GM18868 (cell line): ENCODE results near the gene BDKRB2.
A peak's percentile ranks its signal among the peaks of the same experiment; 100 is the strongest.

ENCODE experiments used
- ATAC-seq: cut with Tn5 transposase; IDR thresholded peaks from one replicate; pipeline ENCODE4 v1.9.1; 2021; ENCODE audit warnings: mild to moderate bottlenecking, moderate library complexity; ENCODE audit not compliant: unreplicated experiment

BDKRB2 gene

DNA sequence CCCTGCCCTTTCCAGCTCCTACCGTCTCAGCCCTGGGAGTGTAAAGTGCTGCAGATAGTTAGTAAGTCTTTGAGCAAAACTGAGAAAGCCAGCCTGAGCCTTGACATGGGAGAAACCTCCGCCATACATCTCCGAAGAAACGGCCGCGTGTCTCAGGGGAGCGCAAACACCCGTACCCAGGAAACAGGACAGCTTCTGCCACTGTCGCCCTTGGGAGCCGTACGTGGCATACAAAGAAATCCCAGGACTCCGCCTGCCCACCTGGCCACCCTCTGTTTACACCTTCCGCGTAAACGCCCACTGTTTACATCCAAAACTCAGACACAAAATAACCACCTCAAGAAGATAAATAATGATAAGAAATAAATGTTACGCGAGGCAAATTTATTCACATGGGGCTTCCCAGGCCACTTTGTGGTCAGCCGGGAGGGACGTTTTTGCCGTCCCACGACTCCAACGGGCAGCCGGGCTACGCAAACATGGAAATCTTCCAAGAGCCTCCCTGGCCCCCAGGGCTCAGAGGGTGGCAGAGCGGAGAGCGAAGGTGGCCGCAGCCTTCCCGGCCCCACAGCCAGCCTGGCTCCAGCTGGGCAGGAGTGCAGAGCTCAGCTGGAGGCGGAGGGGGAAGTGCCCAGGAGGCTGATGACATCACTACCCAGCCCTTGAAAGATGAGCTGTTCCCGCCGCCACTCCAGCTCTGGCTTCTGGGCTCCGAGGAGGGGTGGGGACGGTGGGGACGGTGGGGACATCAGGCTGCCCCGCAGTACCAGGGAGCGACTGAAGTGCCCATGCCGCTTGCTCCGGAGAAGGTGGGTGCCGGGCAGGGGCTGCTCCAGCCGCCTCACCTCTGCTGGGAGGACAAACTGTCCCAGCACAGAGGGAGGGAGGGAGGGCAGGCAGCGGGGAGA lies at the start of gene BDKRB2:
Gene BDKRB2, plus strand, starts transcription at position 689 of the 908 bp plus-strand sequence. CDS start 32,269 bp downstream, outside the sequence.
- peak; percentile 45 for ATAC-seq

DNA sequence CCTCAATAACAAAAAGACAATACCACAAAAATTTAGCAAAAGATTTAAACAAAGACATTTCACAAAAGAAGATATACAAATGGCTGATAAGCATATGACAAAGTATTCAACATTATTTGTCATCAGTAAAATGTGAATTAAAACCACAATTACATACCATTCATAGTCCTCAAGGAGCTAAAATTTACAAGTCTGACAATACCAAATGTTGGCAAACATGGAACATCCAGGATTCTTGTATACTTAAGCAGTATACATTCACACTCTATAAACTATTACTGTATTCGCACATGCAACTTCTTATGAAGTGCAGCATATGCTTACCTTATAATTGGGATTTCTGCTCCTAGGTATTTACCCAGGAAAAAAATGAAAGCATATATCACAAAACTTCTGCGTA lies 49.7 kb upstream of the BDKRB2 start:
- no peak for ATAC-seq

GRCh38 chr14:96156804-96157760 lies 47.6 kb upstream of the BDKRB2 start:
- ATAC-seq: no peak

DNA sequence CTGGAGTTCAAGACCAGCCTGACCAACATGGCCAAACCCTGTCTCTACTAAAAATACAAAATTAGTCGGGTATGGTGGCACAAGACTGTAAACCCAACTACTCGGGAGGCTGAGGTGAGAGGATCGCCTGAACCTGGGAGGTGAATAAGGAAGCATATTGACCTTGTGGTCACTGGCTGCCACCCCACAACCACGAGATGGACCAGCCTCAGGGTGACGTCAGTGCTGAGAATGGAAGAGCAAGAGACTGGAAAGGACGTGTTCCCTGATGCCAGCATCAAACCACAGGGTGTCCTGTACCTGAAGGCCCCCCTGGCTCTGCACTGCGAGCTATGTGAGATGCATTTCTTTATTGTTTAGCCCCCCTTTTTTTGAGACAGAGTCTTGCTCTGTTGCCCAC lies 45.9 kb upstream of the BDKRB2 start:
- no peak for ATAC-seq

DNA sequence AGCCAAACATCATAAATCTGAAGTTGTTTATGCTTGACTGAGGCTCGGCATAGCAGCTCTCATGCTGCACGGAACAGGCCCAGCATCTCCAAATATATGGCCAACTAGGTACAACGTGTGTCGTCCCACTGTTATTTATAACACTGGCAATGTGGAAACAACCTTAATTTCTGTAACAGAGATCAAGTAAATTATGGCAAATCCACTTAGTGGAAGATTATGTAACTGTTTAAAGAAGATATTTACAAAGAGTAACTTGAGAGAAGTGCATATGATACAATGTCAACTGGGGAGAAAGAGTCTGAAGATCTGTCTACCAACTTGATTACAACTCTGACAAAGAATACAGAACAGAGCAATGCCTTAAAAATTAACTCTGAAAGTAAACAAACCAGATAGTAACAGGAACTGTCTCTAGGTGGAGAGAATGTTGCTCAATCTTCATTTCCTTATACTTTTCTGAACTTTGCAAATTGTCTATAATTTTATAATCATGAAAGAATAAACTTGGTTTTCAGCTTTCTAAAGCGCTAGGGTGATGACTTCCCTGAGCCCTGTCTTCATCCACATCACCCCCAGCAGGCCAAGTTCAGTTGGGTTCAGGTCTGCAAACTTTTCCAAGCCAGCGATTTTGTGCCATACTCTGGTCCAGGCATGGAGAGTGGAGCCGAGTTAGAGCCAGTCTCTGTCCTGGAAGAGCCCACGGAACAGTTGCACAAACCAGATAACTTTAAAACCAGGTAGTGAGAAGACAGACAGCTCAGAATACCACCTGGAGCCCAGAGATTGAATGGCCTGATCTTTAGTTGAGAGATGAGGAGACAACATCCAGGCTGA lies 44.3 kb upstream of the BDKRB2 start:
- ATAC-seq: no peak

- no peak for ATAC-seq
Observed at GRCh38 chr14:96160913-96161310, 43.7 kb upstream of the BDKRB2 start.

DNA sequence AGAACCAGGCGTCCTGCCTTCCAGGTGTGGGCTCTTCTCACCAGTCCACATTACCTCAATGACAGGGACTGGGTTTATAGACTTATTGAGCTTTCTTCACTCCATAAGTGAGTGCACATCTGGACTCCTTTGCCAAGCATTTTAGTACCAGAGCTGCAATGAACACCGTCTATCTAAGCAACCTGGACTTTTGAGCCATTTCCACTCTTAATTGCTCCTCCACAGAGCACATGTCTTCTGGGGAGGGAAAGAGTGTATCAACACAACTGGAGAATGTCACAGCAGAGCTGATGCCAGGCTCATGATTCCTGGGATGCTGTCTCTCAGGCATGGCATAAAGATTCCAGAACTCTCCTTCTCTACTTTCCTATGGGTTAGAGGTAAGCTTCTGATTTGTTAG lies 43.0 kb upstream of the BDKRB2 start:
- ATAC-seq: no peak

DNA sequence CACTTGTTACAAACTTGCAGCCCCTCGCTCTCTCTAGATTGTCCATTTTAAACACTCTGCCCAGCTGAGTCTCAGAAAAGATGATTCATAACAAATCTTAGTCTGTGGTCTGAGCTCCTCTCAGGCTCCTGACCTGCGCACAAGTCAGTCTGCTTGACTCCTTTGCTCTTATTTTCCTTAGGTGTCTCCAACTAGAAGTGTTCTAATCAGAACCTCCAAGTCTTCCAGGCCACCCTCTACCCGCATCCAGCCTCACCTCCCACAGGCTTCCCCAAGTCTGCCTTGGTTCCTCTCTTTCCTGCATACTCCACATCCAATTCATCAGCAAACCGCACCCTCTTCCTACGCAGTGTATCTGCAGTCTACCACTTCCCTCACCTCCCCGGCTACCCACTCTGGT lies 42.4 kb upstream of the BDKRB2 start:
- ATAC-seq: no peak

DNA sequence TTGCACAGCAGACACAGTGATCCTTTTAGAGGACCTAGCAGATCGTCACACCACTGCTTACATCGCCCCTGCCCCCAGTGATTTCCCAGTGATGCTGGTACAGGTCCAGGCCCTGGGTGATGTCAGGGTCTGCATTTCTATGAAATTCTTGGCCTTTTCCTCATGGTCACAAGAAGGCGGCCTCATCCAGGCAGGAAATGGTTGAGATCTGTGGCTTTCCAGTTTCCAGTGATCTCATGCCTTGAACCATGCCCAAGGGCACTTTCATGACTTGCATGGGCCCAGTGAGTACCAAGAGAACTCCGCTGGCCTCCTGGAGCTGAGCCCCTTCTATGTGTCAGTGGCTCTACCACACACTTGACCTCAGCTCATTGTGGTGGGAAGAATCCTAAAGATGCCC lies 41.9 kb upstream of the BDKRB2 start:
- no peak for ATAC-seq

GRCh38 chr14:96164861-96165490 lies 39.7 kb upstream of the BDKRB2 start:
- ATAC-seq: no peak

DNA sequence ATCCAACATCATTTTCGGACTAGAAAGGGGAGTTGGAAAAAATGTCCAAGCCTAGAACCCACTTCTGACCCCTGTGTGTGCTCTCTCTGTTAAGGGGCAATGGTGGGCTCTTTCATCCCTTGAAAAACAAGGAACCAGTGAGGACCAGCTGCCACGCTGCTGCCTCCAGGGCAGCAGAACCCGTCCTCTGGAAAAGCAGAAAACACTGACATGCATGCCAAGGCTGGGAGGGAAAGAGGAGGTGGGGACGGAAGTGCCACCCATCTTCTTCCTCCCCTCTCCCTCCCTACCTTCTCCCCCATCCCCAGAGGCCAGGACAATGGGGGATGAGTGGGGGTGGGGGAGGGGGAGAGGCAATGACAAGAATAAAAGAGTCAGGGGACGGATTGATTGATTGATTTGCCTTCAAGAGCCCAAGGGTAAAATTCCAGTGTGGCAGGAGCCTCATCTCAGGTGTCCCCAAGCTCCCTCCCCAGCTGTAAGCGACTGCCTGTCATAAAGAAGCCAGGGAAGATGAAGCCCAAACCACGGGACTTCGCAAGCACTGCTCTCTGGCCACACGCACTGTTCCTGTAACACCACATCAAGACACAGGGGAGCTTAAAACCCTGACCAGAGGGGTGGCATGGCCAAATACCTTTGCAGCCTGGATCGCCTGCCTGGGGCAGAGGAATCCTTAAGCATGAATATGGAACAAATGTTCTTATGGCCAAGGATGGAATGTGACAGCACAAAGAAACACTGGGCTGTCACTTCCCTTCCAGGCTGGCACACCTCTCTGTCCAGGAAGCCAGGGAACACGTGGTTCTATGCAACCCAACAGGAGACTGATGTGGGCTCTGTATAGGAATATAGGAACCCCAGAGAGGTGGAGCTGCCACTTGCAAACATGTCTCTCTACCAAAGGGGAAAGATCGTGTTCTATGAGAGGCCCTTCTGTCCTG lies 38.9 kb upstream of the BDKRB2 start:
- ATAC-seq: no peak

DNA sequence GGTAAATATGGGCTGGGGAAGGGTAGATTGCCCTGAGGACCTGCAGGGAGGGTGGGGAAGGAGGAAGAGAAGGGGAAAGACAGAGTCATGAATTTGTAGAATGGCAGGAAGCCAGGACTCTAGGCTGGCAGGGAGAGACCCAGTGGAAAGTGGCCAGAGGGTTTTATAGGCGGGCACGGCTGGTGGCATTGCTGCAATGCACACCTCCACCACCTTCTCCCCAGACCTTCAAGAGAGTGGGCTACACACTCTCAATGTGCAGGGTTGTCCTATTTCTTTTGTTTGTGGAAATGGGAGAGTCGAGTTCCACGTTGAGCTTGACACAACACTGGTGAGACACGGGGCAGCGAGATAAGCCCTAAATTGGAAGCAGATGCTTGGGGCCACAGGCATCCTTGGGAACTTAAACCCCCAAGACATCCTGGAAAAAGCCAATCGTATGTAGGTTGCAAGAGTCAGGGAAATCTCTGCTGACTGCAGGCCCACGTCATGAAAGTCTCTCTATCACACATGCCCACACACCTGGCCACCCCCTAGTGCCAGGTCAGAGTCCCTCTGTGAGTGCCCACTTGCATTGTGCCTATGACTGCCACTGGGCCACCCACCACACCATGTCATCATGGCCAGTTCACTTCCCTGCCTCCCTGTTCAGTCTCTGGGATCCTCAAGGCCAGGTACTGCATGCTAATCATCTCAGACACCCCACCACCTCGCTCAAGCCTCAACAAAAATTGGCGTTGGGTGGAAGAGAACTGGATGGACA lies 38.0 kb upstream of the BDKRB2 start:
- no peak for ATAC-seq

GRCh38 chr14:96167224-96168148 lies 37.2 kb upstream of the BDKRB2 start:
- ATAC-seq: no peak

DNA sequence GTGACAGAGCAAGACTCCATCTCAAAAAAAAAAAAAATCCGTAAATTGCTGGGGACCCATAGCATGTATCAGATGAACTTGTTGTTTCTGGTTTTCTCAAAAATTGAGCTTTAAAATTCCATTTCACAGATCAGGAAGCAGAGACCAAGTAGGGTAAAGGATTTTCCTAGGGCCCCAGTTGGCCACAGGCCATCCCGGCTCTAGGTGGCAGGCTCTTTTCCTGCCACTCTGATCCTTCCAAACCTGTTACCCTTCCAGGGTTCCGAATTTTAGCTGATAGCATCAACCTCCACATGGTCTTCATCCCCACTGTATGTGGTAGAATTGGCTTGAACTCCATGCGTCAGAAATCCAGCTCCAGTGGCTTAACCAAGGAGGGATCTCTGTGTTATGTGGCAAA lies 36.1 kb upstream of the BDKRB2 start:
- no peak for ATAC-seq

DNA sequence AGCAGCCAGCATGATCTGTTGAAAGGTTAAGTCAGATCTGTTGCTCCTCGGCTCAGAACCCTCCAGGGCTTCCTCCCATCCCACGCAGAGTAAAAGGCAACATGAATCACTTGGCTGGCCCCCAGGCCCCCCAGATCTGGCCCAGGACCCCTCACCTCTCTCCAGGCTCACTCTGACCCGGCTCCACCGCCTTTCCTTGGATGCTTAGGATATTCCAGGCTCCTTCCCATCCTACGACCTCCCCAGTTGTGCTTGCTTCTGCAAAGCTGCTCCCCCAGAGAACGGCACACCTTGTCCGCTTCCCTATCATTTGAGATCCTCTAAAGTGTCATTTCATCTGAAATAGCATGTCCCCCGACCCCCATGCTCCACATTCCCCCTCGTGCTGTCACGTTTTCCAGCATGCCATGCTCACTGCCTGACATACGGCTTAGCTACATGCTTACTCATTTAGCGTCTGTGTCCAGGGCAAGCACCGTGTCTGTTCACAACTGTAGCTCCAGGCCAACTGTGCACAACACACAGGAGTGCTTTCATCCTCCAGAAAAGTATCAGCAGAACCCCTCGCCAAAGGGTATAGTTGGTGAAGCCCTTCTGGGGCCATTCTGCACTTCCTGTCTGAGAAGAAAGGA lies 33.6 kb upstream of the BDKRB2 start:
- ATAC-seq: no peak

DNA sequence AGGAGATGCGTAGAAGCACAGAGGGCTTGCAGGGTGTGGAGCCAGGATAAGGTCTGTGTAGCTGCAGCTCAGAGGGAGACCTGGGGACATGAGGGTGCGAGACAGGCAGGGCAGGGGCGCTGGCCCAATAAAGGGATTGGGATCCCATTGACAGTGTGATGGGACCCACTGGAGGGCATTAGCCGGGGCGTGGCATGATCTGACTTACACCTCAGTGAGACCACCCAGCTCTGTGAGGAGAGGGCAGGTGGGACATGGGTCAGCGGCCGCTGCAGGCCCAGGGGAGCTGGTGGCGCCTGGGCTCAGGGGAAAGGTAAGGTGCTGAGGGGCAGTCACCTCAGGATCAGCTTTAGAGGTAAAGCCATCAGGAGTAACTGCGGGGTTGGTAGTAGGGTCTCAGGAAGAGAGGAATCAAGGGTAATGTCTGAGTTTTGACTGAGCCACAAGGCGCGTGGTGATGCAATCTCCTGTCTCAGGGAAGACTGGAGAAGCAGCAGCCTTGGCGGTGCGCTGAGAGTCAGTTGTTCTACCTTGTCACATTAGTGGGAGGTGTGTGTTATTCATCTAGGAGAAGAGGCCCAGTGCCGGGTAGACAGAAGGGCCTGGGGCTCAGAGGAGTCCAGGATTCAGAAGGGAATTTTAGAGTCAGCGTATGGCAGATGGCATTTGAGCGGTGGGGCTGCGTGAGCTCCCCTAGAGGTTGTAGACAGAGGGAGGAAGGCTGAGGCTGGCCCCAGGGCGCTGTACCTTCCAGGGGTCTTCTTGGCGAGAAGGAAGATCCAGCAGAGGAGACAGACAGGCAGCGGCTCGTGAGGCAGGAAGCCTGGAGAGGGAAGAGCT lies 30.8 kb upstream of the BDKRB2 start:
- ATAC-seq: no peak
